Large intestine (tissue), 3 donors: ENCODE results near the gene BHLHE40. TPM values are rescaled to one million over a fixed set of nuclear protein-coding genes. Genes with fewer than 3 reads are reported as not detected.
A peak's percentile ranks its signal among the peaks of the same experiment; 100 is the strongest.
"Not testable (repeated sequence)": the region's sequence is repeated elsewhere in the genome, so short reads cannot be mapped to it uniquely, and the experiment has no call there.

ENCODE experiments used
- DNase-seq, 2 donors: peaks; one replicate each; pipeline versions ENCODE4 v3.0.0 to v3.0.0-alpha.2; 2013
- H3K27ac ChIP-seq: one replicate; pipeline ENCODE4 v1.5.1; 2013; ENCODE audit warnings: low read length
- H3K27me3 ChIP-seq: 2 replicates; pipeline ENCODE4 v1.6.1; 2013; ENCODE audit warnings: low read length; ENCODE audit not compliant: control insufficient read depth, insufficient read depth
- H3K36me3 ChIP-seq: 2 replicates; pipeline ENCODE4 v1.6.1; 2013; ENCODE audit warnings: low read length; ENCODE audit not compliant: control insufficient read depth, insufficient read depth
- H3K4me1 ChIP-seq: one replicate; pipeline ENCODE4 v1.6.1; 2013; ENCODE audit warnings: low read length; ENCODE audit not compliant: control insufficient read depth, insufficient read depth
- H3K4me3 ChIP-seq: one replicate; pipeline ENCODE4 v1.5.1; 2013; ENCODE audit warnings: low read length
- H3K9me3 ChIP-seq: one replicate; pipeline ENCODE4 v1.6.1; 2013; ENCODE audit warnings: mild to moderate bottlenecking, low read depth, low read length, moderate library complexity; ENCODE audit not compliant: control insufficient read depth
- WGBS: methylation state at CpG from one replicate; pipeline ENCODE4 v1.1.5; 2013; ENCODE audit warnings: low lambda C conversion rate; ENCODE audit not compliant: insufficient coverage; 5-methylcytosine and 5-hydroxymethylcytosine counted together
- polyA plus RNA-seq: library from polyadenylated mRNA; unstranded; fragments of 120-200 nt; gene quantifications from one replicate; pipeline ENCODE4 v1.2.1, GENCODE V29; 2013

Gene BHLHE40
- polyA plus RNA-seq, 1 donor, result 101 TPM

- Histone ChIP-seq H3K4me1 (no peaks in the 10 kb centered on the region), H3K27ac (no peak overlapping the region), H3K4me3 (no peak overlapping the region), H3K9me3 (peaks cover 5% of the 10 kb centered on the region), H3K27me3 (no peaks in the 10 kb centered on the region), H3K36me3 (no peaks in the 10 kb centered on the region)
- no peak for DNase-seq
- WGBS, result 60% methylated on average over 1 of the region's 3 CpGs
Measured at GRCh38 chr3:4957978-4958377, 21.3 kb upstream of the BHLHE40 start.

- H3K4me1 ChIP-seq, result no peaks in the 10 kb centered on the region
- no peaks in the 10 kb centered on the region for H3K27me3 ChIP-seq
- H3K4me3 ChIP-seq, result no peak overlapping the region
- no peaks in the 10 kb centered on the region for H3K36me3 ChIP-seq
- 50% methylated on average over 2 of the region's 4 CpGs for WGBS
- DNase-seq, result no peak
- H3K27ac ChIP-seq, result no peak overlapping the region
- H3K9me3 ChIP-seq, result peaks cover 5% of the 10 kb centered on the region
Measured at GRCh38 chr3:4959180-4959579, 20.1 kb upstream of the BHLHE40 start.

GRCh38 chr3:4961865-4962264, 17.4 kb upstream of the BHLHE40 start:
- H3K4me1 ChIP-seq, H3K9me3 ChIP-seq, H3K4me3 ChIP-seq, H3K36me3 ChIP-seq, DNase-seq, H3K27me3 ChIP-seq, H3K27ac ChIP-seq: not testable (repeated sequence)
- no CpG with 5 or more reads among the region's 2 CpGs for whole genome bisulfite sequencing

GRCh38 chr3:4963669-4964570, 15.3 kb upstream of the BHLHE40 start:
- H3K27ac ChIP-seq, result no peak overlapping the region
- H3K36me3 ChIP-seq, result no peaks in the 10 kb centered on the region
- no CpG with 5 or more reads among the region's 1 CpG for WGBS
- no peaks in the 10 kb centered on the region for H3K27me3 ChIP-seq
- H3K4me1 ChIP-seq, result no peaks in the 10 kb centered on the region
- DNase-seq, result no peak
- peaks cover 5% of the 10 kb centered on the region for H3K9me3 ChIP-seq
- no peak overlapping the region for H3K4me3 ChIP-seq

DNA sequence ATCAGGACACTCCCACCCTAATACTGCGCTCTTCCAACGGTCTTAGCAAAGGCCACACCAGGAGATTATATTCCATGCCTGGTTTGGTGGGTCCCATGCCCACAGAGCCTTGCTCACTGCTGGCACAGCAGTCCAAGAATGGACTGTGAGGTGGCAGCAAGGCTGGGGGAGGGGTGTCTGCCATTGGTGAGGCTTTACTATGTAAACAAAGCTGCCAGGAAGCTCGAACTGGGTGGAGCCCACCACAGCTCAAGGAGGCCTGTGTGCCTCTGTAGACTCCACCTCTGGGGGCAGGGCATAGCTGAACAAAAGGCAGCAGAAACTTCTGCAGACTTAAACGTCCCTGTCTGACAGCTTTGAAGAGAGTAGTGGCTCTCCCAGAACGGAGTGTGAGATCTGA, 13.2 kb upstream of the BHLHE40 start:
- not testable (repeated sequence) for DNase-seq, H3K27me3 ChIP-seq, H3K27ac ChIP-seq, H3K4me1 ChIP-seq, H3K9me3 ChIP-seq, H3K36me3 ChIP-seq, H3K4me3 ChIP-seq
- no CpG with 5 or more reads among the region's 5 CpGs for WGBS

DNA sequence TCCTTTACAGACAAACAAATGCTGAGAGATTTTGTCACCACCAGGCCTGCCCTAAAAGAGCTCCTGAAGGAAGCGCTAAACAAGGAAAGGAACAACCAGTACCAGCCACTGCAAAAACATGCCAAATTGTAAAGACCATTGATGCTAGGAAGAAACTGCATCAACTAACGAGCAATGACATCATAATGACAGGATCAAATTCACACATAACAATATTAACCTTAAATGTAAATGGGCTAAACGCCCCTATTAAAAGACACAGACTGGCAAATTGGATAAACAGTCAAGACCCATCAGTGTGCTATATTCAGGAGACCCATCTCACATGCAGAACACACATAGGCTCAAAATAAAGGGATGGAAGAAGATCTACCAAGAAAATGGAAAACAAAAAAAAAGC, 11.6 kb upstream of the BHLHE40 start:
- WGBS, result no CpG with 5 or more reads among the region's 3 CpGs
- not testable (repeated sequence) for H3K4me1 ChIP-seq, H3K9me3 ChIP-seq, H3K4me3 ChIP-seq, H3K36me3 ChIP-seq, H3K27ac ChIP-seq, H3K27me3 ChIP-seq, DNase-seq

GRCh38 chr3:4971437-4971836, 7.8 kb upstream of the BHLHE40 start:
- H3K4me1 ChIP-seq, DNase-seq, H3K27me3 ChIP-seq, H3K9me3 ChIP-seq, H3K4me3 ChIP-seq, H3K27ac ChIP-seq, H3K36me3 ChIP-seq: not testable (repeated sequence)
- WGBS, result 100% methylated on average over 1 of the region's 6 CpGs

GRCh38 chr3:4971838-4972237, 7.4 kb upstream of the BHLHE40 start:
- WGBS, result 95% methylated on average over 3 of the region's 3 CpGs
- Histone ChIP-seq H3K27ac (no peak overlapping the region), H3K4me3 (no peak overlapping the region), H3K27me3 (no peaks in the 10 kb centered on the region), H3K36me3 (no peaks in the 10 kb centered on the region), H3K4me1 (peaks cover 1% of the 10 kb centered on the region), H3K9me3 (peaks cover 3% of the 10 kb centered on the region)
- no peak for DNase-seq

- no peaks in the 10 kb centered on the region for H3K36me3 ChIP-seq
- 72% methylated on average over 2 of the region's 9 CpGs for WGBS
- no peaks in the 10 kb centered on the region for H3K27me3 ChIP-seq
- peaks cover 3% of the 10 kb centered on the region for H3K9me3 ChIP-seq
- H3K4me3 ChIP-seq, result no peak overlapping the region
- peaks cover 8% of the 10 kb centered on the region for H3K4me1 ChIP-seq
- H3K27ac ChIP-seq, result no peak overlapping the region
- DNase-seq, result no peak
Measured at GRCh38 chr3:4972652-4973643, 6.3 kb upstream of the BHLHE40 start.

DNA sequence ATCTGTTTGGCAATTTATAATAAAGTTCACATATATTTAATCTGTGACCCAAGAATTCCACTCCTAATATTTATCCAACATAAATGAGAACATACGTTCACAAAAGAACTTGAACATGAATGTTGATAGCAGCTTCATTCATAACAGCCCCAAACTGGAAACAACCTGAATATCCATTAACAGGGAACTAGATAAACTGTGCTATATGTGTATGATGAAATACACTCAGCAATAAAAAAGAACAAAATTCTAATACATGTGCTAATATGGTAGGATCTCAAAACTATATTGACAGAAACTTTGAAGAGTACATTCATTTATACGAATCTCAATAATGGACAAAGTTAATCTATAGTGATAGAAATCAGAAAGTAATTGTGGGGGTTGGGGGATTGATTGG, 5.1 kb upstream of the BHLHE40 start:
- Histone ChIP-seq H3K27ac (no peak overlapping the region), H3K27me3 (no peaks in the 10 kb centered on the region), H3K36me3 (no peaks in the 10 kb centered on the region), H3K9me3 (peaks cover 3% of the 10 kb centered on the region), H3K4me1 (peaks cover 8% of the 10 kb centered on the region), H3K4me3 (no peak overlapping the region)
- DNase-seq, result peak in 1 of 2 donors; percentile 37
- 44% methylated on average over 2 of the region's 2 CpGs for WGBS
